Loucy (cell line): ENCODE data around the gene ZNF423.

Source experiments
- EZH2phosphoT487 ChIP-seq: fragments of 200-600 bp; IDR thresholded peaks from 2 replicates; pipeline ENCODE4 v1.6.1; 2018; ENCODE audit warnings: antibody characterized with exemption, mild to moderate bottlenecking, moderate library complexity, borderline replicate concordance
- TF ChIP-seq, protein P1 (sequence below): fragments of 200-600 bp; sonication (generic); conservative IDR thresholded peaks from 2 replicates; pipeline ENCODE4 v1.5.1; 2014; ENCODE audit warnings: mild to moderate bottlenecking, antibody characterized with exemption, low read length

DNA sequence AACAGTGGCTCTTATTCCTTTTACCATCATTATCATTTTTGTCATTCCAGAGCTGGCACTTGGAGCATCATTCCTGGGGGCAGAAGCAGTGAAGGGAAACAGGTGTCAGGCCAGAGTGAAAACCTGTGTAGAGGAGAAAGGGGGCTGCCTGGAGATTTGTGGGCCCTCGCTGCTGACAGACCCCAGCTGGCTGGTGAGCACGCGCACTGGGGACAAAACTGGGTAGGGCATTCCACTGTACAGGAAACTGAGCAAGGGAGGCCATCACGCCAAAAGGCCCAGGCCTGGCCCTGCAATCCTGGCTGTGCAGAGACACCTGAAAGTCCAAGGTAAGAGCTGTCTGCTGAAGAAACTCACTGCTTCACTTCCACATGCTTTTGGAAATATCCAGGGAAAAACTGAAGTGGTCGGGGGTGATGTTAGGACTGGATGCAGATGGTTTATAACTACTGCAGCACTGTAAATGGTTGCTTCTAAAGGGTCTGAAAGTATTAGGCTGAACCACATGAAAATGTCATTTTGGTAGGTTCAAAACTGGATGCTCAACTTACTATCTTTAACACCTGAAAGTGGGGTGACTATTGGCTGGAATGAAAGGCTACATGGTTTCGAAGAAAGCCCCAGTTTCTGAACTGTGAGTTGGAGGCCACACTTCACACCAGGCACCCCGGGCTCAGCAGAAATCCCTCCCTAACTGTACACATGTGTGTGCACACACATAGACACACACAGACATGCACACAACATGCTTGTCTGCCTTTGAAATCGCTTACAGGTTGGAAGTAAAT lies 257.3 kb downstream of the ZNF423 start:
- no peak for TF ChIP-seq EZH2phosphoT487
- TF ChIP-seq, protein P1, sequence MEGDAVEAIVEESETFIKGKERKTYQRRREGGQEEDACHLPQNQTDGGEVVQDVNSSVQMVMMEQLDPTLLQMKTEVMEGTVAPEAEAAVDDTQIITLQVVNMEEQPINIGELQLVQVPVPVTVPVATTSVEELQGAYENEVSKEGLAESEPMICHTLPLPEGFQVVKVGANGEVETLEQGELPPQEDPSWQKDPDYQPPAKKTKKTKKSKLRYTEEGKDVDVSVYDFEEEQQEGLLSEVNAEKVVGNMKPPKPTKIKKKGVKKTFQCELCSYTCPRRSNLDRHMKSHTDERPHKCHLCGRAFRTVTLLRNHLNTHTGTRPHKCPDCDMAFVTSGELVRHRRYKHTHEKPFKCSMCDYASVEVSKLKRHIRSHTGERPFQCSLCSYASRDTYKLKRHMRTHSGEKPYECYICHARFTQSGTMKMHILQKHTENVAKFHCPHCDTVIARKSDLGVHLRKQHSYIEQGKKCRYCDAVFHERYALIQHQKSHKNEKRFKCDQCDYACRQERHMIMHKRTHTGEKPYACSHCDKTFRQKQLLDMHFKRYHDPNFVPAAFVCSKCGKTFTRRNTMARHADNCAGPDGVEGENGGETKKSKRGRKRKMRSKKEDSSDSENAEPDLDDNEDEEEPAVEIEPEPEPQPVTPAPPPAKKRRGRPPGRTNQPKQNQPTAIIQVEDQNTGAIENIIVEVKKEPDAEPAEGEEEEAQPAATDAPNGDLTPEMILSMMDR, result no peak
